ENCODE results near the gene BCAP31. TPM values are rescaled to one million over a fixed set of nuclear protein-coding genes. Genes with fewer than 3 reads are reported as not detected.

Gene BCAP31
- total RNA-seq, 1 donor from 2014 or later, result 154 TPM

GRCh38 chrX:153674219-153674851, 49.9 kb downstream of the BCAP31 start:
- intact Hi-C loops (cut with micrococcal nuclease), result no loop called here
- DNase-seq (ENCODE audit: low spot score), result no peak
- no peaks in the 10 kb centered on the region for H3K4me1 Mint-ChIP-seq (ENCODE audit: low read depth)
- H3K9me3 Mint-ChIP-seq, result no peaks in the 10 kb centered on the region
- H3K36me3 Mint-ChIP-seq (ENCODE audit: low read depth), result no peaks in the 10 kb centered on the region
- H3K27ac Mint-ChIP-seq, result no peak overlapping the region
- peaks cover 20% of the 10 kb centered on the region for H3K27me3 Mint-ChIP-seq (ENCODE audit: low read depth)
- no peak overlapping the region for H3K4me3 Mint-ChIP-seq (ENCODE audit: low read depth)

DNA sequence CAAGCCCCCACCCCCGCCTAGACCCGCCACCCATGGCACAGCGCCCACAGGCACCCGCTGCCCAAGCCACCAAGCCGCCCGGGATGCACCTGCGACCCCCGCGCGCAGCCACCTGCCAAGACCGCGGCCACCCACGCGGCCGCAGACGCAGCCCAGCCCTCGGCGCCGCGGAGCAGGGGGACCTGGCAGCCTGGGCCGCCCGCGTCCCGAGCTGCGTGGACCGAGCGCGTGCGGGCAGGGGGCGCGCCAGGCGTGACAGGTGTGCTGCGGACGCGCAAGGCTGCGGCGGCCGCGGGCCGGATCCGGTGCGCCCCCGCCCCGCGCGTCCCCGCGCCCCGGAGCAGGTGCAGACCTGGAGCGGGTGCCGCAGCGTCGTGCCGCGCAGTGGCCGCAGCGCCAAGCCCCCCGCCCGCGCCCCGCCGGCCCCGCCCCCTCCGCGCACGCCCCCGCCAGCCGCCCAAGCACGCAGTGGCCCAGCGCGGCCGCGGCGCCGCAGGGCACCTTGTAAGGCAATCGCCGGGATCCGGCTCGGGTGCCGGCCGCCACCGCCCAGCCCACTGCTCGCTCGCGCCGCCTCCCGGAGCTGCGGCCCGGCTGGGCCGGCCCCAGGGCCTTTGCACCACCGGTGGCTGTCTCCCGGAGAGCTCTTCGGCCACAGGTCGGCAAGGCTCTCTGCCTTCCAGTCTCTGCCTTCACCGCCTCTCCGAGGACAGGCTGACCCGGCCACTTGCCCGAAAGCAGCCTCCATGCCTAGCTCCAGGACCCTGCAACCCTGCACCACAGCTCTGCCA, 50.6 kb downstream of the BCAP31 start, which contains the start of gene PNCK:
TSS of gene PNCK (minus strand) at position 386 of the 791 bp plus-strand sequence. CDS start 737 bp downstream, outside the sequence.
- Mint-ChIP-seq H3K4me1 (ENCODE audit: low read depth) (no peaks in the 10 kb centered on the region), H3K9me3 (no peaks in the 10 kb centered on the region), H3K27me3 (ENCODE audit: low read depth) (peaks cover 19% of the 10 kb centered on the region), H3K4me3 (ENCODE audit: low read depth) (no peak within 1 kb of the TSS), H3K27ac (no peak within 1 kb of the TSS), H3K36me3 (ENCODE audit: low read depth) (no peaks in the 10 kb centered on the region)
- DNase-seq (ENCODE audit: low spot score), result no peak
- intact Hi-C loops (cut with micrococcal nuclease), result no loop called here

DNA sequence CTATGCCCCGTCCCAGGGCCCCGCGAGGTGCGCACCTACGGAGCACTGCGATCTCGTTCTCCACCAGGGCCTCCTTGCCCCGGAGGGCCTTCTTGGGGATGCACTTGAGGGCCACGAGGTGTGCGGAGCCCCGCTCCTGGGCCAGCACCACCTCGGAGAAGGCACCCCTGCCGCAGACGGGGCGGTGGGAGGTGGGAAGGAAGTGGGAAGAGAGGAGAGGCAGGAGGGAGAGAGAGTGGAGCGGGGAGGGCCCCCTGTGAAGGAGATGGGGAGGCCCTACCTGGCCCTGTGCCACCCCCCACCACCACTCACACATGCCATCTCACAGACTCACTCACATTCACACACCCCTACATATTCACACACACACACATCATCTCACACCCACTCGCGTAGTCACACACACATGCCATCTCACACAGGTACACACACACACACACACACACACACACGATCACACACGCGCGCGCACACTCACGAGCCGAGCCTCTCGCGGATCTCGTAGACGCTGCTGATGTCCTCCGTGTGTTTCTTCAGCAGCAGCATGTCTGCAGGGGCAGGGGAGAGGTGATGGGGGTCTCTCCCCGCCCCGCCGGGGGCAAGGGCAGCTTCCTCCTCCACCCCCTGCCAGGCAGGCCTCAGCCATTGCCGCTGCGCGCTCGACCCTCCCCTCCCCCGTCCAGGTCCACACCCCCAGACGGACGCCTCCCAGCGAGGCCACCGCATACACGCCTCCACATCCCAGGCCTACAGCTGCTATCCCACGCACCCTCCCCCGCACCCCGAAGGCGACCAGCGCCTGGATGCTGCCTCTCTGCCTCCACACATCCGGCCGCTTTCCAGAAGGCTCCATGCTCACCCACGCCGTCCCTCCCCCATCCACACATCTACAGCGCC, 51.4 kb downstream of the BCAP31 start:
- no peak for DNase-seq (ENCODE audit: low spot score)
- H3K27ac Mint-ChIP-seq, result no peak overlapping the region
- intact Hi-C loops (cut with micrococcal nuclease), result no loop called here
- no peak overlapping the region for H3K4me3 Mint-ChIP-seq (ENCODE audit: low read depth)
- H3K9me3 Mint-ChIP-seq, result no peaks in the 10 kb centered on the region
- peaks cover 19% of the 10 kb centered on the region for H3K27me3 Mint-ChIP-seq (ENCODE audit: low read depth)
- no peaks in the 10 kb centered on the region for H3K36me3 Mint-ChIP-seq (ENCODE audit: low read depth)
- peaks cover 4% of the 10 kb centered on the region for H3K4me1 Mint-ChIP-seq (ENCODE audit: low read depth)

GRCh38 chrX:153671589-153672530, 52.3 kb downstream of the BCAP31 start:
- intact Hi-C loops (cut with micrococcal nuclease), result no loop called here
- no peak overlapping the region for H3K4me3 Mint-ChIP-seq (ENCODE audit: low read depth)
- no peaks in the 10 kb centered on the region for H3K9me3 Mint-ChIP-seq
- H3K27me3 Mint-ChIP-seq (ENCODE audit: low read depth), result peaks cover 16% of the 10 kb centered on the region
- no peak overlapping the region for H3K27ac Mint-ChIP-seq
- no peak for DNase-seq (ENCODE audit: low spot score)
- no peaks in the 10 kb centered on the region for H3K36me3 Mint-ChIP-seq (ENCODE audit: low read depth)
- peaks cover 6% of the 10 kb centered on the region for H3K4me1 Mint-ChIP-seq (ENCODE audit: low read depth)

DNA sequence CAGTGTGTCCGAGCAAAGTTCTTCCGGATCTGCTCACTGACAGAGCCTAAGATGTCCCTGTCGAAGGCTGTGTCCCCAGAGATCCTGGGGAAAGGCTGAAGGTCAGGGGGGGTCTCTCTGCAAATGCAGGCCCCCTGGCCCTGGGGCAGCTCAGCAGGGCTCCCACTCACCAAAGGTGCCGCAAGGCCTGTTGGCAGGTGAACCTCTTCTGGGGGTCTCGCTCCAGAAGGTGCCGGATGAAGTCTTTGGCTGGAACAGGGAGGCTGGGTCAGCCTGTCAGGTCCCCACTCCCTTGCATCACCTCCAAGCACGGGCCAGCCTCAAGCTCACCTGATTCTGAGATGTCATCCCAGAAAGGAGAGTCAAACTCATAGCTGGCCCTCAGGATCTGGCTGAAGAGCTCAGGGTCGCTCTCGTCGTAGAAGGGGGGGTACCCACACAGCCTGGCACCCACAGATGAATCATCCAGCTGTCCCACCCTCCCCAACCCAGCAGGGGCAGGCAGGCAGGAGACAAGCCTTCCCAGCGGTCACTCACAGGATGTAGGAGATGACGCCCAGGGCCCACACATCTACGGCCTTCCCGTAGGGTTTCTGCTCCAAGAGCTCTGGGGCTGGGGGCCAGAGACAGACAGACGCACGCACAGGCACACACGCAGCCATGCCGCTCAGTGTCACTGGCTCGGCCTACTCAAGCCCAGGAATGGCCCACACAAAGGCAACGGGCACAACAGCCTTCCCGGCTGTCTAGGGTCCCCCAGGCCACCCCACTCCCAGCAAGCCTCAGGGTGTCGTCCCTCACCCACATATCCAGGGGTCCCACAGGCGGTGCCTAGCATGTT, 53.2 kb downstream of the BCAP31 start:
- H3K4me1 Mint-ChIP-seq (ENCODE audit: low read depth), result peaks cover 6% of the 10 kb centered on the region
- H3K4me3 Mint-ChIP-seq (ENCODE audit: low read depth), result no peak overlapping the region
- H3K27me3 Mint-ChIP-seq (ENCODE audit: low read depth), result peaks cover 18% of the 10 kb centered on the region
- intact Hi-C loops (cut with micrococcal nuclease), result no loop called here
- H3K9me3 Mint-ChIP-seq, result no peaks in the 10 kb centered on the region
- no peak for DNase-seq (ENCODE audit: low spot score)
- H3K27ac Mint-ChIP-seq, result no peak overlapping the region
- H3K36me3 Mint-ChIP-seq (ENCODE audit: low read depth), result no peaks in the 10 kb centered on the region

GRCh38 chrX:153669901-153670731, 54.1 kb downstream of the BCAP31 start:
- H3K4me3 Mint-ChIP-seq (ENCODE audit: low read depth), result no peak overlapping the region
- intact Hi-C loops (cut with micrococcal nuclease), result loop anchor here (2.0 to 10.0 kb wide), 4 partner anchors 131 to 728 kb away; no protein-coding TSS in a partner anchor
- H3K27ac Mint-ChIP-seq, result no peak overlapping the region
- DNase-seq (ENCODE audit: low spot score), result no peak
- no peaks in the 10 kb centered on the region for H3K9me3 Mint-ChIP-seq
- H3K4me1 Mint-ChIP-seq (ENCODE audit: low read depth), result peaks cover 6% of the 10 kb centered on the region
- peaks cover 23% of the 10 kb centered on the region for H3K27me3 Mint-ChIP-seq (ENCODE audit: low read depth)
- no peaks in the 10 kb centered on the region for H3K36me3 Mint-ChIP-seq (ENCODE audit: low read depth)

GRCh38 chrX:153669174-153669890, 54.9 kb downstream of the BCAP31 start:
- intact Hi-C loops (cut with micrococcal nuclease), result loop anchor here (2.0 to 10.0 kb wide), 4 partner anchors 131 to 727 kb away; no protein-coding TSS in a partner anchor
- H3K4me3 Mint-ChIP-seq (ENCODE audit: low read depth), result no peak overlapping the region
- peaks cover 6% of the 10 kb centered on the region for H3K4me1 Mint-ChIP-seq (ENCODE audit: low read depth)
- H3K27ac Mint-ChIP-seq, result no peak overlapping the region
- no peaks in the 10 kb centered on the region for H3K36me3 Mint-ChIP-seq (ENCODE audit: low read depth)
- peaks cover 19% of the 10 kb centered on the region for H3K27me3 Mint-ChIP-seq (ENCODE audit: low read depth)
- DNase-seq (ENCODE audit: low spot score), result no peak
- H3K9me3 Mint-ChIP-seq, result no peaks in the 10 kb centered on the region

DNA sequence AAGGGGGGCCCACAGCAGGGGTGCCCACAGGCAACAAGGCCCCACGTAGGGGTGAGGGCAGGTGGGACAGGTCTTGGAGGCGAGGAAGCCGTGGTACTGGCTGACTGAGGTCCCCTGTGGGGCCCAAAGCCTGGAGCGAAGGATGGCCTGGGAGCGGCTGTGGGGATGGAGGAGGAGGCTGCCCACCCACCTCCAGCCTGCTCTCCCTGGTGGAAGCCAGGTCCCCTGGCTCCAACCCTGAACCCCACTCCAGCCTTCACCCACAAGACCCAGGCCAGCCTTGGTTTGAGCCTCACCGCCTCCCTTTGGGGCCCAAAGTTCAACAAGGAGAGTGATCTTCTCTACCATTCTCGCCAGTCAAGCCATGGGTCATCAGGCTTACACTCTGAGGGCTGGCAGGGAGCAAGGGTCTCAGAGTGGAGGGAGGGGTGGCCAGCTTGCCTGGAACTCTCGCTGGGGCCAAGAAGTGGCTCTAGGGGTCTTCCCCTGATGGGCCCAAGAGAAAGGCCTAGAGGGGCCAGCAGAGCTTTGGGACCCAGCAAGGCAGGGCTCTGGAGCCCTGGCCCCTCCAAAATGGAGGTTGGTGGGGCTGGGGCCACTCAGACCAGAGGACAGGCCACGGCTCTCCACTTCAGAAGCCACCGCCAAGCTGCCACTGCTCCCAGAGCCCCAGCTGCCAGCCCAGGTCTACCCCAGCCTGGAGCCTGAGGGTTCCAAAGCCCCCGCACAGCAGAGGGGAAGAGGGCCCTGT, 55.6 kb downstream of the BCAP31 start:
- DNase-seq (ENCODE audit: low spot score), result no peak
- peaks cover 6% of the 10 kb centered on the region for H3K4me1 Mint-ChIP-seq (ENCODE audit: low read depth)
- H3K36me3 Mint-ChIP-seq (ENCODE audit: low read depth), result no peaks in the 10 kb centered on the region
- no peak overlapping the region for H3K4me3 Mint-ChIP-seq (ENCODE audit: low read depth)
- intact Hi-C loops (cut with micrococcal nuclease), result loop anchor here (1.0 to 10.0 kb wide), 5 partner anchors 113 to 726 kb away; no protein-coding TSS in a partner anchor
- H3K27ac Mint-ChIP-seq, result no peak overlapping the region
- H3K9me3 Mint-ChIP-seq, result no peaks in the 10 kb centered on the region
- peaks cover 17% of the 10 kb centered on the region for H3K27me3 Mint-ChIP-seq (ENCODE audit: low read depth)

DNA sequence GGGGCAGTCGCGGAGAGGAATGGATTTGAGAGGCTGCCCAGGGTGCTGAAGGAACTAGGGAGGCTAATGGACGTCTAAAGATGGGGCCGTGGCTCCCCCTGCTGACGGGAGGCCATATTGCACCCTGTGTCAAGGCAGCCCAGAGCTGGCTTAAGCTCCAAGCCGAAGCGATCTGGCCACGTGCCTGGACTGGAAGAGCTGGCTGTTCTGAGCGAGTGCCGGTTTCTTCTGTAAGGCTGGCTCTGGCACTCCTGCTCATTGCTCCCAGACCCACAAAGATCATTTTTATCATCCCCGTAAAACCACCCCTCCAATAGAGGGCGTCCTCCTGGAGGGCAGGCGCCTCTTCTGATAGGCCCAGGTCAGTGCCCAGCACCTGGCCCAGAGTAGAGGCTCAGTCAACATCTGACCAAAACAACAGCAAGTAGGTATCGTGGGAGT, 56.2 kb downstream of the BCAP31 start:
- Mint-ChIP-seq H3K36me3 (ENCODE audit: low read depth) (no peaks in the 10 kb centered on the region), H3K4me3 (ENCODE audit: low read depth) (peak overlapping the region; percentile 74), H3K27ac (no peak overlapping the region), H3K27me3 (ENCODE audit: low read depth) (peaks cover 19% of the 10 kb centered on the region), H3K9me3 (no peaks in the 10 kb centered on the region), H3K4me1 (ENCODE audit: low read depth) (peaks cover 6% of the 10 kb centered on the region)
- intact Hi-C loops (cut with micrococcal nuclease), result loop anchor here (1.0 to 10.0 kb wide), 5 partner anchors 113 to 726 kb away; no protein-coding TSS in a partner anchor
- DNase-seq (ENCODE audit: low spot score), result peak; percentile 51
